ENCODE results near the gene GMPR2.

DNA sequence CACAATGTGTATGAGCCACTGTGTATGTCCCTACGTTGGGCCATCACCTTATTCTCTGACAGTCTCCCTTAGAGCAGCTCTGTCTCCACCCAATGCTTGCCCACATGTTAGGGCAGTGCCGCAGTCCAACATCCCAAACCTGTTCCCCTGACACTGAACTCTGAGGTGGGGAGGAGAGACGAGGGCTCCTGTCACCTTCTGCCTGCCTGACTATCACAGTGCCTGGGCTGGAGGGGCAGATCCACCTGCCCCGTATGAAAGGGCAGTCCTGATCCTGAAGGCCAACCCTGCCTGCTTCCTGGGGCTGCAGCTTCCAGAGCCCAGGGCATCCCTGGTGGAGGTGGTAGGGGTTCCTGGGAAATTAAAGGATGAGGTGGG, 28.0 kb downstream of the GMPR2 start:
- TF ChIP-seq, protein P1, sequence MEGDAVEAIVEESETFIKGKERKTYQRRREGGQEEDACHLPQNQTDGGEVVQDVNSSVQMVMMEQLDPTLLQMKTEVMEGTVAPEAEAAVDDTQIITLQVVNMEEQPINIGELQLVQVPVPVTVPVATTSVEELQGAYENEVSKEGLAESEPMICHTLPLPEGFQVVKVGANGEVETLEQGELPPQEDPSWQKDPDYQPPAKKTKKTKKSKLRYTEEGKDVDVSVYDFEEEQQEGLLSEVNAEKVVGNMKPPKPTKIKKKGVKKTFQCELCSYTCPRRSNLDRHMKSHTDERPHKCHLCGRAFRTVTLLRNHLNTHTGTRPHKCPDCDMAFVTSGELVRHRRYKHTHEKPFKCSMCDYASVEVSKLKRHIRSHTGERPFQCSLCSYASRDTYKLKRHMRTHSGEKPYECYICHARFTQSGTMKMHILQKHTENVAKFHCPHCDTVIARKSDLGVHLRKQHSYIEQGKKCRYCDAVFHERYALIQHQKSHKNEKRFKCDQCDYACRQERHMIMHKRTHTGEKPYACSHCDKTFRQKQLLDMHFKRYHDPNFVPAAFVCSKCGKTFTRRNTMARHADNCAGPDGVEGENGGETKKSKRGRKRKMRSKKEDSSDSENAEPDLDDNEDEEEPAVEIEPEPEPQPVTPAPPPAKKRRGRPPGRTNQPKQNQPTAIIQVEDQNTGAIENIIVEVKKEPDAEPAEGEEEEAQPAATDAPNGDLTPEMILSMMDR (IDR thresholded peaks at IDR 0.05 in 8 of 11, conservative IDR thresholded peaks at IDR 0.05 in 3 of 11), result no peak
- TF ChIP-seq POLR2A (IDR thresholded peaks at IDR 0.05) (no peak), POLR2AphosphoS5 (IDR thresholded peaks at IDR 0.05) (no peak)

All from spleen (tissue), 7 donors.